T-cell (primary cell): ENCODE results near the gene PP2D1. TPM values are rescaled to one million over a fixed set of nuclear protein-coding genes. Genes with fewer than 3 reads are reported as not detected.

ENCODE experiments used
- ATAC-seq, 4 experiments: fragments of 200-7000 bp in 3 of 4; fragments of 150-1000 bp in 1 of 4; cut with Tn5 transposase; replicated peaks in 1 of 4; 1 replicate in 3 of 4; 2 replicates in 1 of 4; pipeline ENCODE4 v1.10.0; 2021; ENCODE audit warnings: moderate library complexity in 3 of 4, mild to moderate bottlenecking in 2 of 4, moderate number of reproducible peaks in 1 of 4
- CTCF ChIA-PET, 2 donors: fragments of 300-600 bp; sonication (Branson Sonifier 250); formaldehyde crosslinking; loops; one replicate each; lab custom pipeline; 2022; ENCODE audit warnings: antibody characterized with exemption in 2 of 2; lab: Charles Lee
- POLR2A ChIA-PET, 2 donors: fragments of 300-600 bp; sonication (Branson Sonifier 250); formaldehyde crosslinking; loops; one replicate each; lab custom pipeline; 2022; ENCODE audit warnings: antibody characterized with exemption in 2 of 2; lab: Charles Lee
- DNase-seq, 35 experiments: peaks; one replicate each; pipeline versions ENCODE4 v3.0.0 to v3.0.0-alpha.2; 2013 to 2023
- H3K27ac ChIP-seq: one replicate; pipeline ENCODE4 v1.5.1; 2013; ENCODE audit warnings: low read length
- H3K27me3 ChIP-seq, 2 experiments: replicated peaks in 1 of 2; 1 replicate in 1 of 2; 2 replicates in 1 of 2; pipeline versions ENCODE4 v1.6.1 to v1.7.0; 2013; ENCODE audit warnings: low read length in 1 of 2, mixed read lengths in 1 of 2; ENCODE audit not compliant: control insufficient read depth in 2 of 2, insufficient read depth in 2 of 2; ENCODE audit errors: extremely low read depth in 1 of 2
- H3K36me3 ChIP-seq, 2 donors: 1 replicate in 1 of 2; 2 replicates in 1 of 2; pipeline versions ENCODE4 v1.6.1 to v1.7.0; 2013; ENCODE audit warnings: low read length in 1 of 2; ENCODE audit not compliant: control insufficient read depth in 2 of 2, insufficient read depth in 1 of 2; ENCODE audit errors: extremely low read depth in 1 of 2
- H3K4me1 ChIP-seq, 2 experiments: 1 replicate in 1 of 2; 2 replicates in 1 of 2; pipeline versions ENCODE4 v1.6.1 to v1.7.0; 2013; ENCODE audit warnings: low read length in 2 of 2, mixed read lengths in 1 of 2; ENCODE audit not compliant: insufficient read depth in 2 of 2, control insufficient read depth in 1 of 2; ENCODE audit errors: extremely low read depth in 1 of 2
- H3K4me3 ChIP-seq, 2 donors: 1 replicate in 1 of 2; 2 replicates in 1 of 2; pipeline versions ENCODE4 v1.5.1 to v1.7.0; 2013; ENCODE audit warnings: mild to moderate bottlenecking in 2 of 2, low read length in 1 of 2, moderate library complexity in 1 of 2; ENCODE audit not compliant: control insufficient read depth in 1 of 2; ENCODE audit errors: extremely low read depth in 1 of 2
- H3K9me3 ChIP-seq: 2 replicates; pipeline ENCODE4 v1.7.0; 2013
- H3K27ac Mint-ChIP-seq, 2 donors: one replicate each; pipeline ENCODE4 v1.8.0; 2020 to 2021; ENCODE audit warnings: mild to moderate bottlenecking in 2 of 2, mixed read lengths in 2 of 2
- H3K27me3 Mint-ChIP-seq, 2 donors: one replicate each; pipeline ENCODE4 v1.8.0; 2021 to 2022; ENCODE audit warnings: mixed read lengths in 2 of 2
- H3K36me3 Mint-ChIP-seq: one replicate; pipeline ENCODE4 v1.8.0; 2021; ENCODE audit warnings: mixed read lengths
- H3K4me1 Mint-ChIP-seq, 3 donors: one replicate each; pipeline ENCODE4 v1.8.0; 2020 to 2022; ENCODE audit warnings: mixed read lengths in 3 of 3, mild to moderate bottlenecking in 1 of 3
- H3K4me3 Mint-ChIP-seq, 3 donors: one replicate each; pipeline ENCODE4 v1.8.0; 2020 to 2022; ENCODE audit warnings: mild to moderate bottlenecking in 3 of 3, mixed read lengths in 3 of 3, moderate library complexity in 3 of 3
- H3K9me3 Mint-ChIP-seq, 3 donors: one replicate each; pipeline ENCODE4 v1.8.0; 2020 to 2022; ENCODE audit warnings: mixed read lengths in 3 of 3
- WGBS: methylation state at CpG from one replicate; pipeline ENCODE4 v1.1.5; 2013; ENCODE audit warnings: missing lambda C conversion rate; ENCODE audit not compliant: insufficient coverage; 5-methylcytosine and 5-hydroxymethylcytosine counted together
- total RNA-seq, 35 experiments: library from RNA in 6 of 35; stranded (reverse) in 6 of 35; fragments of 120-200 nt in 1 of 35; gene quantifications; one replicate each; pipeline versions ENCODE4 v1.2.1 to v1.2.4 and lab custom pipeline; 2013 to 2026

The PP2D1 gene
- total RNA-seq, 5 donors from 2014 or later (not counting 1 experiment from before 2014, with no cell fraction given) = not detected

DNA sequence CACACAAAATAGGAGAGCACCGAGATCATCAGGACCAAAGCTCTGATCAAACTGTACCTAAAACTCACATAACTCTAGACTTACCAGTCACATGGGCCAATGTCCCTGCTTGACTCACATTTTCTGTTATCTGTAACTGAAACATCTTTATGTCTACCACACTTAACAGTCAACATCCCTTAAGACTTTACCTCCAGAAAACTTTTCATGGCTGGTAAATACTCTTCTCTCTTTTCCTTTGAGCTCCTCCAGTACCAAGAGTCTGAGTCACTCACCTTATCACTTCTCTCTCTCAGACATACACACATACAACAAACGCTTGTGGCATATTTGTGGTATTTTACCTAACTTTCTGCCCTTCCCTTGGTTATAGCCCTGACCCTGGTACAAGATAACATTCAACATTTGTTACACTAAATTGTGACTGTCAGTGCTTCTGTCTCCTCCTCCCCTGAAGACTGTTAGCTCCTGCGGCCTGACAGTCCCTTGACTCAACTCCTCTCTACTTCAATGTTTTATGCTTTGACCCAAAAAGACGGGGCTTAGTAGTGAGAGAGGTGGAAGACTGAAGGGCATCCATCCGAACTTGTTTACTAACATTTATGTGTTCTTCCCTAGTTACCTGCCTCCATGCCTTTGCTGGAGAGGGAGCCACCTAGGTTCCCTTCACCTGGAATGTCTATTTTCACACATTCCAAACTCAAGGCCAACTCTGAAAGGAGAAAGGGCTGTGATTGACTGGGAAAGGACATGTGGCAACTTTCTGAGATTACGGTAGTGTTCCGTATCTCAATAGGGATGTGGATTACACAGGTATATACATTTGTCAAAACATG lies 74.4 kb downstream of the PP2D1 start:
- peaks cover 8 to 15% of the 10 kb centered on the region in 2 donors for H3K27me3 Mint-ChIP-seq
- Histone ChIP-seq H3K27ac (no peak overlapping the region), H3K4me1 (no peaks in the 10 kb centered on the region), H3K9me3 (no peaks in the 10 kb centered on the region), H3K27me3 (peaks cover 0 to 10% of the 10 kb centered on the region in 2 experiments), H3K4me3 (no peak overlapping the region), H3K36me3 (no peaks in the 10 kb centered on the region)
- no peak overlapping the region for H3K4me3 Mint-ChIP-seq
- ChIA-PET POLR2A (no interaction called here), CTCF (no interaction called here)
- no peaks in the 10 kb centered on the region for H3K9me3 Mint-ChIP-seq
- no peaks in the 10 kb centered on the region for H3K4me1 Mint-ChIP-seq
- no peak overlapping the region for H3K27ac Mint-ChIP-seq
- 44% methylated on average over 2 of the region's 7 CpGs for WGBS
- peaks cover 3% of the 10 kb centered on the region for H3K36me3 Mint-ChIP-seq
- DNase-seq = no peak
- no peak for ATAC-seq

Other genes starting within 250 kb of the PP2D1 start
- 1 to 10 TPM in 3 of 5 donors, under 1 TPM in 1, not detected in 1; 0.95 to 1.8 (median 1.2) TPM for gene EFHB, start 78.0 kb downstream of the PP2D1 start, total RNA-seq
- gene RAB5A, start 65.2 kb downstream of the PP2D1 start, total RNA-seq = 10 to 100 TPM; 41.3 to 91.0 (median 54.7) TPM
- gene KAT2B, start 28.2 kb upstream of the PP2D1 start, total RNA-seq = 10 to 100 TPM; 49.5 to 98.8 (median 80.8) TPM
- gene SGO1, start 173.9 kb upstream of the PP2D1 start, total RNA-seq = 1 to 10 TPM in 1 of 5 donors, under 1 TPM in 4; 0.58 to 1.1 (median 0.70) TPM